ENCODE data around the gene KPNA3.

Gene KPNA3

DNA sequence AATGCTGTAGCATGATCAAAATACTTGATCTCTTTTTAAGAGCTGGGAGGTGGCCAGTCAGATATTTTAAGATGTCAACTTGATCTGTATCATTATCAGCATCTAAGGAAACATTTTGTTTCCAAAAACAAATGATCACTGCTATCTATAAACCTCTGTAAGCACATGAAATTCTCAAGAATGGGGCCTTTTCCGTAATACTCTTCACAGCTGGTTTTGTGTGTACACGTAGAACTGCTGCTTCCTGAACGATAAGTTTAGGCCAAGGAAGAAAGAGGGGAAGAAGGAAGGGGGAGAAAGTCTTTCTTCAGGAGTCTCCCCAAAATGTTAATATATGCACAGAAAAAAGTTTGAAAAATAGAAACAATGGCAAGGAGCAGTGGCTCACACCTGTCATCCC lies 138.5 kb downstream of the KPNA3 start:
- no peak overlapping the region for H3K27ac ChIP-seq
- TF ChIP-seq, protein P1, sequence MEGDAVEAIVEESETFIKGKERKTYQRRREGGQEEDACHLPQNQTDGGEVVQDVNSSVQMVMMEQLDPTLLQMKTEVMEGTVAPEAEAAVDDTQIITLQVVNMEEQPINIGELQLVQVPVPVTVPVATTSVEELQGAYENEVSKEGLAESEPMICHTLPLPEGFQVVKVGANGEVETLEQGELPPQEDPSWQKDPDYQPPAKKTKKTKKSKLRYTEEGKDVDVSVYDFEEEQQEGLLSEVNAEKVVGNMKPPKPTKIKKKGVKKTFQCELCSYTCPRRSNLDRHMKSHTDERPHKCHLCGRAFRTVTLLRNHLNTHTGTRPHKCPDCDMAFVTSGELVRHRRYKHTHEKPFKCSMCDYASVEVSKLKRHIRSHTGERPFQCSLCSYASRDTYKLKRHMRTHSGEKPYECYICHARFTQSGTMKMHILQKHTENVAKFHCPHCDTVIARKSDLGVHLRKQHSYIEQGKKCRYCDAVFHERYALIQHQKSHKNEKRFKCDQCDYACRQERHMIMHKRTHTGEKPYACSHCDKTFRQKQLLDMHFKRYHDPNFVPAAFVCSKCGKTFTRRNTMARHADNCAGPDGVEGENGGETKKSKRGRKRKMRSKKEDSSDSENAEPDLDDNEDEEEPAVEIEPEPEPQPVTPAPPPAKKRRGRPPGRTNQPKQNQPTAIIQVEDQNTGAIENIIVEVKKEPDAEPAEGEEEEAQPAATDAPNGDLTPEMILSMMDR (IDR thresholded peaks at IDR 0.05): no peak
- no peak for TF ChIP-seq ZFX (IDR thresholded peaks at IDR 0.05; ENCODE audit: borderline replicate concordance)

DNA sequence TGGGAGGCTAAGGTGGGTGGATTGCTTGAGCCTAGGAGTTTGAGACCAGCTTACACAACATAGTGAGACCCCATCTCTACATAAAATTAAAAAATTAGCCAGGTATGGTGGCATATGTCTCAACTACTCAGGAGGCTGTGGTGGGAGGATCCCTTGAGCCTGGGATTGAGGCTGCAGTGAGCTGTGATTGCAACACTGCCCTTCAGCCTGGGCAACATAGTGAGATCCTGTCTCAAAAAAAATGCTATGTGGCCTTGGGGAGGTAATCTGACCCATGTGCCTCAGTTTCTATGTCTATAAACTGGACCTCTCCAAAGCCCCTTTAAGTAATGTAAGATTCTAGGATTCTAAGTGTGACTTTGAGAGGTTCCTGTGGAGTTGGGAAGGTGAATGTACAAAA lies 139.0 kb downstream of the KPNA3 start:
- no peak for TF ChIP-seq ZFX (IDR thresholded peaks at IDR 0.05; ENCODE audit: borderline replicate concordance)
- TF ChIP-seq, protein P1 (IDR thresholded peaks at IDR 0.05): no peak
- H3K27ac ChIP-seq: no peak overlapping the region

DNA sequence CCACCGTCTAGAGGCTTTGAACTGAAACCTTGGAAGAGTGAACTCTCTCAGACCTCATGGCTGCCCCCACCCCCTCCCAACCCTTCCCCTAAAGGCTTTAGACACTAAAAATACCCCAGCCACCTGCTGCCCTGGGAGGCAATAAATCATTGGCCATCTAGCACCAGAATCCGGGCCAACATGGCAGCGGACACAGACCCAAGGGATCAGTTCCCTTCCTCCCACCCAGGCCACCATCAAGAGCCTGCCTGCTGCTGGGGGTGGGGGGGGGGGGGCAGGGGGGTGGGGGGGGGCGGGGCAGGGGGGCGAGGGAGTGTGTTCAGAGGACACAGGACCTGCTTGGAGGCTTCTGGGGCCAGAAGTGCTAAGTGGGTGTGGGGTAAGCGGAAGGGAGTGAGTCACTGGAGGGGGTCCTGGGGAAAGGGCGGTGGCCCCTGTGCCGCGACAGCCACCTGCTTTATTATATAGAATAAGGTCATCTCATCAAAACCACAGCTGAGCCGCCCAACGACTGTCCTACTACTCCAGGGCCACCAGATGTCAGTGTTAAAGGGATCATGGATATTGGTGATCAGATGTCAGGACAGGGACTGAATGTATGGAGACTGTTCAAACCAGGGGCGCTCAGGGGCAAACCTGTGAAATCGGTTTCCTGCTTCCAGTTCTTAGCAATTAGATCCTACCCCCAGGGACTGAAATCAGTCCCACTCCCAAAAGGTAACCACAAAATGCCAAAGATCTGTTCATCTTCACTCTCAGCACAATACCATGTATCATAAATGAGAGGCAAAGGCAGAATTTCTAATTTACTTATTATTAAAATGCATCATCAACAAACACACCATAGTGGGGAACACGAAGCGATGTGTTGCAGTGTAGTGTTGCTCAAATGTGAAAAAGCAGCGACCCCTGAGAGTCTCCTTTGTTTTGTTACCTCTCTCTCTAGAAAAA lies 139.9 kb downstream of the KPNA3 start:
- H3K27ac ChIP-seq: no peak overlapping the region
- no peak for TF ChIP-seq ZFX (IDR thresholded peaks at IDR 0.05; ENCODE audit: borderline replicate concordance)
- TF ChIP-seq, protein P1 (IDR thresholded peaks at IDR 0.05): peak; percentile 69

DNA sequence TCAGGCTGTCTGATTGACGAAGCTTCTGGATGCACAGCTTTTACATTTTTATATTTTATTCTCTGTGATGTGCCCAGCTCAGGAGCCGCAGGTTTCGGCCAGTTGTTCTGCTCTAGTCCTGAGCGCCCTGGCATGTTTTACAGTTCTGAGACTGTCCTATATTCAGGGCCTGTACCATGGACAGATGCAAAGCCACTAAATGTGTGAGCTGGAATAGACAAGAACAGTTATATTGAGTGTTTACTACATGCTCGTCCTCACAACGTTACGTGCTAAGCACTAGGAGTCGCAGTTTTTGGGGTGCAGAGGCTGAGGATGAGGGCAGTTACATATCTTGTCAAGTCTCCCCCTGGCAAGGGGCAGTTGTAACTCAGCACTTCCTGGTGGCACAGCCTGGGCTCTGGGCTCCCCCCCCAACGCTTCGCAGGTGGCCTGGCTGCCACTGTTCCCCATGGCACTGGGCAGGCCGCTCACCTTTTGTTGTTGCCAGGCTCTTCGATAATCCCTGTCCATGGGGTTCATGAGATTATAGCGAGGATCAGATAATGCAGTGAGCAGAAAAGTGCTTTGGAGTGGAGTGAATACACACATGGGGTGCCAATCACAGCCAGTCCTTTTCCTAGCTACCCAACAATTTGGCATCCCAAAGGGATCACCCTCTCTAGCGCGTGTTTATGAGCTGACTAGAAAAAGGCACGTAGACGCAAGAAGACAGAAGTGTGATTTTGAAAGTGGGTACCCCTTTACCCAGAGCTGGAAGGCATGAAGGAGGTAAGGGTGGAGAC lies 140.7 kb downstream of the KPNA3 start:
- no peak overlapping the region for H3K27ac ChIP-seq
- TF ChIP-seq, protein P1 (IDR thresholded peaks at IDR 0.05): no peak
- TF ChIP-seq ZFX (IDR thresholded peaks at IDR 0.05; ENCODE audit: borderline replicate concordance): no peak

DNA sequence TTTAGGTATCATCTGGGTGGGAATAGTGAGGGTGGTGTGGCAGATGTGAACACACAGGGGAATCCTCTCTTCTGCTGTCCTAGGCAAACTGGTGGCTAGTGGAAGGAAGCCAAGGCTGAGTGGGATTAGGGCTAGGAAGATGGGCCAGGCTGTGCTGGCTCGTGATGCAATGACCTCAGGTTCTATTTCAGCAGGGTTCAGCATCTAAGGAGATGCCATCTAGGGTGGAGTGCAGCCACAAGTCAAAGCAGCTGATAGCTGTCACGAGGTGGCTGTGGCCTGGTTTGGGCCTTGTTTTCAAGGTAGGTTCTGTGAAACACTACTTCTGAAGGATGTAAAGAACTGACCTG lies 142.5 kb downstream of the KPNA3 start:
- no peak overlapping the region for H3K27ac ChIP-seq
- no peak for TF ChIP-seq ZFX (IDR thresholded peaks at IDR 0.05; ENCODE audit: borderline replicate concordance)
- TF ChIP-seq, protein P1 (IDR thresholded peaks at IDR 0.05): no peak

All from 22Rv1 (cell line).